ENCODE measurements around the gene VWA8. TPM values are rescaled to one million over a fixed set of nuclear protein-coding genes. Genes with fewer than 3 reads are reported as not detected.

Gene VWA8
- total and polyA plus RNA-seq, 2 experiments from 2014 or later, result 6.3 to 24.6 TPM

DNA sequence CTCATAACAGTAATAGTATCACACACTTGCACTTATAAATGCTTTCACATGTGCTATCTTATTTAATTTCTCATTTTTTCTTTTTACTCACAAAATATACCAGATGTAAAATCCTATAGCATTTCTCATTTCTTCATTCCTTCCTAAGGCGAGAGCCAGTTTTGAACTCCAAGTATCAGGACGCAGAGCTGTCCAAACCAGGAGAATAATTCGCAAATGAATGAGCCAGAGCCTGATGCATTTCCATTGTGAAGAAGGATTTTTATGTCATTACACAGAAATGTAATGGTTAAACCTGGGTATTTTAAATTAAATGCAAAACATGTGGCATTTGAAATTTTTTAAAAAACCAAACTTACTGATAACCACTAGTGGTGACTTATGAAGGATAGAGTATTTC is 259.2 kb downstream of the VWA8 start:
- no peak for TF ChIP-seq JUNB (IDR thresholded peaks at IDR 0.05; ENCODE audit: unreplicated experiment)
- TF ChIP-seq, protein P1, sequence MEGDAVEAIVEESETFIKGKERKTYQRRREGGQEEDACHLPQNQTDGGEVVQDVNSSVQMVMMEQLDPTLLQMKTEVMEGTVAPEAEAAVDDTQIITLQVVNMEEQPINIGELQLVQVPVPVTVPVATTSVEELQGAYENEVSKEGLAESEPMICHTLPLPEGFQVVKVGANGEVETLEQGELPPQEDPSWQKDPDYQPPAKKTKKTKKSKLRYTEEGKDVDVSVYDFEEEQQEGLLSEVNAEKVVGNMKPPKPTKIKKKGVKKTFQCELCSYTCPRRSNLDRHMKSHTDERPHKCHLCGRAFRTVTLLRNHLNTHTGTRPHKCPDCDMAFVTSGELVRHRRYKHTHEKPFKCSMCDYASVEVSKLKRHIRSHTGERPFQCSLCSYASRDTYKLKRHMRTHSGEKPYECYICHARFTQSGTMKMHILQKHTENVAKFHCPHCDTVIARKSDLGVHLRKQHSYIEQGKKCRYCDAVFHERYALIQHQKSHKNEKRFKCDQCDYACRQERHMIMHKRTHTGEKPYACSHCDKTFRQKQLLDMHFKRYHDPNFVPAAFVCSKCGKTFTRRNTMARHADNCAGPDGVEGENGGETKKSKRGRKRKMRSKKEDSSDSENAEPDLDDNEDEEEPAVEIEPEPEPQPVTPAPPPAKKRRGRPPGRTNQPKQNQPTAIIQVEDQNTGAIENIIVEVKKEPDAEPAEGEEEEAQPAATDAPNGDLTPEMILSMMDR (conservative IDR thresholded peaks at IDR 0.05; ENCODE audit: low read depth in 2 of 2), result no peak
- H4K20me1 ChIP-seq (replicated peaks; ENCODE audit: insufficient read depth), result no peaks in the 10 kb centered on the region
- no peaks in the 10 kb centered on the region for H3K9me2 ChIP-seq (ENCODE audit: insufficient read depth)
- Mint-ChIP-seq H3K27ac (no peak overlapping the region), H3K27me3 (ENCODE audit: insufficient read depth, low read depth, poor library complexity) (no peaks in the 10 kb centered on the region), H3K4me1 (peaks cover 24% of the 10 kb centered on the region), H3K36me3 (ENCODE audit: low read depth) (no peaks in the 10 kb centered on the region), H3K4me3 (no peak overlapping the region), H3K9me3 (no peaks in the 10 kb centered on the region)
- ATAC-seq (no peak), DNase-seq (ENCODE audit: low spot score) (no peak)
- H3F3A ChIP-seq (replicated peaks; ENCODE audit: low read depth), result no peaks in the 10 kb centered on the region
- H3K27ac ChIP-seq (ENCODE audit: low read depth), result no peak overlapping the region
- H3K79me2 ChIP-seq (replicated peaks; ENCODE audit: insufficient read depth), result no peaks in the 10 kb centered on the region
- H3K36me3 ChIP-seq (ENCODE audit: insufficient read depth), result no peaks in the 10 kb centered on the region
- no peak overlapping the region for H2AFZ ChIP-seq
- H3K4me1 ChIP-seq (ENCODE audit: insufficient read depth), result peaks cover 11% of the 10 kb centered on the region
- no peaks in the 10 kb centered on the region for H3K27me3 ChIP-seq (ENCODE audit: insufficient read depth)
- no peak overlapping the region for H3K4me2 ChIP-seq
- no peak overlapping the region for H3K4me3 ChIP-seq

DNA sequence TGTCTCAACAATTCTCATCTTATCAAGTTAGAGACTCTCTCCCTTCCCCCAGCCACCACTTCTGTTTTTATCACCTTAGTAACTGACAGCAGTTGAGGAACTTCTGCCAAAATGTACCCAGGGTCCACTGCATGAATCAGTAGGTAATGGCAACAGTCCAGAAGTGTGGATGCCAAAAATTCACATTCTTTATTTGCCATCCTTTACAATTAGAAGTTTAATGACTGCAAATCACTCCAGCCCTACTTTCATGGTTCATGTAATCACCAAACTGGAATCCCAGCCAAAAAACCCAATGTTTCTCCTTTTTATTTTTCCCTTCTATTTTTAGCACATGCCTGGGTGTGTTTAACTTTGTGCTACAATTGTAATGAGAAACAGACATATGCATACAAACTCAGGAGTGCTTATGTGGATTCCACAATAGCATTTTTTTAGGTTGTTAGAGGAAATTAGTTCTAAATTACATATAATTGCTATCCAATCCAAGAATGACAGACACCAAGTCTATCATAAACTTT is 260.1 kb downstream of the VWA8 start:
- H3K9me3 Mint-ChIP-seq, result no peaks in the 10 kb centered on the region
- Histone ChIP-seq H3K4me1 (ENCODE audit: insufficient read depth) (peaks cover 19% of the 10 kb centered on the region), H2AFZ (no peak overlapping the region), H3K4me3 (no peak overlapping the region), H4K20me1 (replicated peaks; ENCODE audit: insufficient read depth) (no peaks in the 10 kb centered on the region), H3K27ac (ENCODE audit: low read depth) (no peak overlapping the region), H3K79me2 (replicated peaks; ENCODE audit: insufficient read depth) (no peaks in the 10 kb centered on the region), H3K27me3 (ENCODE audit: insufficient read depth) (no peaks in the 10 kb centered on the region), H3K9me2 (ENCODE audit: insufficient read depth) (no peaks in the 10 kb centered on the region), H3K36me3 (ENCODE audit: insufficient read depth) (no peaks in the 10 kb centered on the region), H3K4me2 (no peak overlapping the region), H3F3A (replicated peaks; ENCODE audit: low read depth) (no peaks in the 10 kb centered on the region)
- peaks cover 32% of the 10 kb centered on the region for H3K4me1 Mint-ChIP-seq
- H3K27ac Mint-ChIP-seq, result no peak overlapping the region
- ATAC-seq, result no peak
- DNase-seq (ENCODE audit: low spot score), result no peak
- no peaks in the 10 kb centered on the region for H3K27me3 Mint-ChIP-seq (ENCODE audit: insufficient read depth, low read depth, poor library complexity)
- H3K4me3 Mint-ChIP-seq, result no peak overlapping the region
- no peaks in the 10 kb centered on the region for H3K36me3 Mint-ChIP-seq (ENCODE audit: low read depth)
- TF ChIP-seq EZH2 (IDR thresholded peaks at IDR 0.05; ENCODE audit: low read depth, unreplicated experiment), result no peak
- TF ChIP-seq JUNB (IDR thresholded peaks at IDR 0.05; ENCODE audit: unreplicated experiment), result no peak
- TF ChIP-seq ZNF331 (CRISPR knock-in tag; IDR thresholded peaks at IDR 0.05; ENCODE audit: low read depth), result no peak
- TF ChIP-seq, protein P2, sequence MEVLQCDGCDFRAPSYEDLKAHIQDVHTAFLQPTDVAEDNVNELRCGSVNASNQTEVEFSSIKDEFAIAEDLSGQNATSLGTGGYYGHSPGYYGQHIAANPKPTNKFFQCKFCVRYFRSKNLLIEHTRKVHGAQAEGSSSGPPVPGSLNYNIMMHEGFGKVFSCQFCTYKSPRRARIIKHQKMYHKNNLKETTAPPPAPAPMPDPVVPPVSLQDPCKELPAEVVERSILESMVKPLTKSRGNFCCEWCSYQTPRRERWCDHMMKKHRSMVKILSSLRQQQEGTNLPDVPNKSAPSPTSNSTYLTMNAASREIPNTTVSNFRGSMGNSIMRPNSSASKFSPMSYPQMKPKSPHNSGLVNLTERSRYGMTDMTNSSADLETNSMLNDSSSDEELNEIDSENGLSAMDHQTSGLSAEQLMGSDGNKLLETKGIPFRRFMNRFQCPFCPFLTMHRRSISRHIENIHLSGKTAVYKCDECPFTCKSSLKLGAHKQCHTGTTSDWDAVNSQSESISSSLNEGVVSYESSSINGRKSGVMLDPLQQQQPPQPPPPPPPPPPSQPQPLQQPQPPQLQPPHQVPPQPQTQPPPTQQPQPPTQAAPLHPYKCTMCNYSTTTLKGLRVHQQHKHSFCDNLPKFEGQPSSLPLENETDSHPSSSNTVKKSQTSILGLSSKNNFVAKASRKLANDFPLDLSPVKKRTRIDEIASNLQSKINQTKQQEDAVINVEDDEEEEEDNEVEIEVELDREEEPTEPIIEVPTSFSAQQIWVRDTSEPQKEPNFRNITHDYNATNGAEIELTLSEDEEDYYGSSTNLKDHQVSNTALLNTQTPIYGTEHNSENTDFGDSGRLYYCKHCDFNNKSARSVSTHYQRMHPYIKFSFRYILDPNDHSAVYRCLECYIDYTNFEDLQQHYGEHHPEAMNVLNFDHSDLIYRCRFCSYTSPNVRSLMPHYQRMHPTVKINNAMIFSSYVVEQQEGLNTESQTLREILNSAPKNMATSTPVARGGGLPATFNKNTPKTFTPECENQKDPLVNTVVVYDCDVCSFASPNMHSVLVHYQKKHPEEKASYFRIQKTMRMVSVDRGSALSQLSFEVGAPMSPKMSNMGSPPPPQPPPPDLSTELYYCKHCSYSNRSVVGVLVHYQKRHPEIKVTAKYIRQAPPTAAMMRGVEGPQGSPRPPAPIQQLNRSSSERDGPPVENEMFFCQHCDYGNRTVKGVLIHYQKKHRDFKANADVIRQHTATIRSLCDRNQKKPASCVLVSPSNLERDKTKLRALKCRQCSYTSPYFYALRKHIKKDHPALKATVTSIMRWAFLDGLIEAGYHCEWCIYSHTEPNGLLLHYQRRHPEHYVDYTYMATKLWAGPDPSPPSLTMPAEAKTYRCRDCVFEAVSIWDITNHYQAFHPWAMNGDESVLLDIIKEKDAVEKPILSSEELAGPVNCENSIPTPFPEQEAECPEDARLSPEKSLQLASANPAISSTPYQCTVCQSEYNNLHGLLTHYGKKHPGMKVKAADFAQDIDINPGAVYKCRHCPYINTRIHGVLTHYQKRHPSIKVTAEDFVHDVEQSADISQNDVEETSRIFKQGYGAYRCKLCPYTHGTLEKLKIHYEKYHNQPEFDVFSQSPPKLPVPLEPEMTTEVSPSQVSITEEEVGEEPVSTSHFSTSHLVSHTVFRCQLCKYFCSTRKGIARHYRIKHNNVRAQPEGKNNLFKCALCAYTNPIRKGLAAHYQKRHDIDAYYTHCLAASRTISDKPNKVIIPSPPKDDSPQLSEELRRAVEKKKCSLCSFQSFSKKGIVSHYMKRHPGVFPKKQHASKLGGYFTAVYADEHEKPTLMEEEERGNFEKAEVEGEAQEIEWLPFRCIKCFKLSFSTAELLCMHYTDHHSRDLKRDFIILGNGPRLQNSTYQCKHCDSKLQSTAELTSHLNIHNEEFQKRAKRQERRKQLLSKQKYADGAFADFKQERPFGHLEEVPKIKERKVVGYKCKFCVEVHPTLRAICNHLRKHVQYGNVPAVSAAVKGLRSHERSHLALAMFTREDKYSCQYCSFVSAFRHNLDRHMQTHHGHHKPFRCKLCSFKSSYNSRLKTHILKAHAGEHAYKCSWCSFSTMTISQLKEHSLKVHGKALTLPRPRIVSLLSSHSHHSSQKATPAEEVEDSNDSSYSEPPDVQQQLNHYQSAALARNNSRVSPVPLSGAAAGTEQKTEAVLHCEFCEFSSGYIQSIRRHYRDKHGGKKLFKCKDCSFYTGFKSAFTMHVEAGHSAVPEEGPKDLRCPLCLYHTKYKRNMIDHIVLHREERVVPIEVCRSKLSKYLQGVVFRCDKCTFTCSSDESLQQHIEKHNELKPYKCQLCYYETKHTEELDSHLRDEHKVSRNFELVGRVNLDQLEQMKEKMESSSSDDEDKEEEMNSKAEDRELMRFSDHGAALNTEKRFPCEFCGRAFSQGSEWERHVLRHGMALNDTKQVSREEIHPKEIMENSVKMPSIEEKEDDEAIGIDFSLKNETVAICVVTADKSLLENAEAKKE (CRISPR knock-in tag; IDR thresholded peaks at IDR 0.05), result no peak
- TF ChIP-seq, protein P3, sequence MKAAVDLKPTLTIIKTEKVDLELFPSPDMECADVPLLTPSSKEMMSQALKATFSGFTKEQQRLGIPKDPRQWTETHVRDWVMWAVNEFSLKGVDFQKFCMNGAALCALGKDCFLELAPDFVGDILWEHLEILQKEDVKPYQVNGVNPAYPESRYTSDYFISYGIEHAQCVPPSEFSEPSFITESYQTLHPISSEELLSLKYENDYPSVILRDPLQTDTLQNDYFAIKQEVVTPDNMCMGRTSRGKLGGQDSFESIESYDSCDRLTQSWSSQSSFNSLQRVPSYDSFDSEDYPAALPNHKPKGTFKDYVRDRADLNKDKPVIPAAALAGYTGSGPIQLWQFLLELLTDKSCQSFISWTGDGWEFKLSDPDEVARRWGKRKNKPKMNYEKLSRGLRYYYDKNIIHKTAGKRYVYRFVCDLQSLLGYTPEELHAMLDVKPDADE (IDR thresholded peaks at IDR 0.05), result no peak
- no peak for TF ChIP-seq CREB1 (CRISPR knock-in tag; IDR thresholded peaks at IDR 0.05; ENCODE audit: low read depth)
- TF ChIP-seq EZH2phosphoT487 (IDR thresholded peaks at IDR 0.05; ENCODE audit: unreplicated experiment), result no peak
- TF ChIP-seq, protein P4, sequence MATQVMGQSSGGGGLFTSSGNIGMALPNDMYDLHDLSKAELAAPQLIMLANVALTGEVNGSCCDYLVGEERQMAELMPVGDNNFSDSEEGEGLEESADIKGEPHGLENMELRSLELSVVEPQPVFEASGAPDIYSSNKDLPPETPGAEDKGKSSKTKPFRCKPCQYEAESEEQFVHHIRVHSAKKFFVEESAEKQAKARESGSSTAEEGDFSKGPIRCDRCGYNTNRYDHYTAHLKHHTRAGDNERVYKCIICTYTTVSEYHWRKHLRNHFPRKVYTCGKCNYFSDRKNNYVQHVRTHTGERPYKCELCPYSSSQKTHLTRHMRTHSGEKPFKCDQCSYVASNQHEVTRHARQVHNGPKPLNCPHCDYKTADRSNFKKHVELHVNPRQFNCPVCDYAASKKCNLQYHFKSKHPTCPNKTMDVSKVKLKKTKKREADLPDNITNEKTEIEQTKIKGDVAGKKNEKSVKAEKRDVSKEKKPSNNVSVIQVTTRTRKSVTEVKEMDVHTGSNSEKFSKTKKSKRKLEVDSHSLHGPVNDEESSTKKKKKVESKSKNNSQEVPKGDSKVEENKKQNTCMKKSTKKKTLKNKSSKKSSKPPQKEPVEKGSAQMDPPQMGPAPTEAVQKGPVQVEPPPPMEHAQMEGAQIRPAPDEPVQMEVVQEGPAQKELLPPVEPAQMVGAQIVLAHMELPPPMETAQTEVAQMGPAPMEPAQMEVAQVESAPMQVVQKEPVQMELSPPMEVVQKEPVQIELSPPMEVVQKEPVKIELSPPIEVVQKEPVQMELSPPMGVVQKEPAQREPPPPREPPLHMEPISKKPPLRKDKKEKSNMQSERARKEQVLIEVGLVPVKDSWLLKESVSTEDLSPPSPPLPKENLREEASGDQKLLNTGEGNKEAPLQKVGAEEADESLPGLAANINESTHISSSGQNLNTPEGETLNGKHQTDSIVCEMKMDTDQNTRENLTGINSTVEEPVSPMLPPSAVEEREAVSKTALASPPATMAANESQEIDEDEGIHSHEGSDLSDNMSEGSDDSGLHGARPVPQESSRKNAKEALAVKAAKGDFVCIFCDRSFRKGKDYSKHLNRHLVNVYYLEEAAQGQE (IDR thresholded peaks at IDR 0.05; ENCODE audit: unreplicated experiment), result no peak

Data from GM23338 (cell line).